Thymus (tissue), 14 donors: ENCODE results near the gene METTL1. TPM values are rescaled to one million over a fixed set of nuclear protein-coding genes. Genes with fewer than 3 reads are reported as not detected.
"Not testable (repeated sequence)": the region's sequence is repeated elsewhere in the genome, so short reads cannot be mapped to it uniquely, and the experiment has no call there.

Source experiments
- DNase-seq, 9 donors: peaks; one replicate each; pipeline ENCODE4 v3.0.0-alpha.2; 2013; ENCODE audit warnings: low spot score in 9 of 9, low read depth in 6 of 9, missing footprints in 1 of 9
- H3K27ac ChIP-seq, 2 donors: one replicate each; pipeline ENCODE4 v1.5.1; 2013; ENCODE audit warnings: control low read depth in 1 of 2, low read depth in 1 of 2, low read length in 1 of 2, mild to moderate bottlenecking in 1 of 2, moderate library complexity in 1 of 2
- H3K27me3 ChIP-seq, 2 donors: one replicate each; pipeline ENCODE4 v1.5.1; 2013; ENCODE audit warnings: low read length in 1 of 2; ENCODE audit not compliant: control insufficient read depth in 2 of 2, insufficient read depth in 1 of 2
- H3K36me3 ChIP-seq, 2 donors: one replicate each; pipeline ENCODE4 v1.5.1; 2013; ENCODE audit warnings: low read length in 1 of 2, mild to moderate bottlenecking in 1 of 2, moderate library complexity in 1 of 2; ENCODE audit not compliant: control insufficient read depth in 2 of 2, insufficient read depth in 2 of 2
- H3K4me1 ChIP-seq, 2 donors: one replicate each; pipeline ENCODE4 v1.5.1; 2013; ENCODE audit warnings: low read length in 2 of 2; ENCODE audit not compliant: control insufficient read depth in 2 of 2, insufficient read depth in 2 of 2
- H3K4me3 ChIP-seq, 2 donors: one replicate each; pipeline ENCODE4 v1.5.1; 2013; ENCODE audit warnings: low read length in 2 of 2, control low read depth in 1 of 2, mild to moderate bottlenecking in 1 of 2
- H3K9me3 ChIP-seq, 2 donors: one replicate each; pipeline ENCODE4 v1.5.1; 2013; ENCODE audit warnings: low read length in 1 of 2, mild to moderate bottlenecking in 1 of 2; ENCODE audit not compliant: control insufficient read depth in 2 of 2, insufficient read depth in 1 of 2
- WGBS: extraction: QIAGEN DNeasy Blood & Tissue Kit; methylation state at CpG from one replicate; pipeline ENCODE4 v1.1.7; 2013; 5-methylcytosine and 5-hydroxymethylcytosine counted together
- long read RNA-seq, 10 donors: transcript quantifications; one replicate each; lab custom pipeline, GENCODE V29; 2026
- polyA plus RNA-seq: library from polyadenylated mRNA; stranded (reverse); fragments of 200-250 nt; gene quantifications from one replicate; pipeline ENCODE4 v1.2.3, GENCODE V29; 2013
- total RNA-seq: library from RNA; stranded (reverse); fragments of 120-200 nt; gene quantifications from one replicate; pipeline ENCODE4 v1.2.4, GENCODE V29; 2013
- donor health status: healthy.

Gene METTL1
- total RNA-seq (10.6 TPM), polyA plus RNA-seq (12.9 TPM)
- long read RNA-seq, donor 1 = 0 reads
- long read RNA-seq, donor 2 = 0 reads
- long read RNA-seq, donor 3, partial matches to known transcripts = 0 of 5 reads
- long read RNA-seq, donor 3, other reads (novel, unspliced or antisense) = 0 of 5 reads
- long read RNA-seq, donor 4, partial matches to known transcripts = 0 of 18 reads
- long read RNA-seq, donor 4, other reads (novel, unspliced or antisense) = 13 of 18 reads
- long read RNA-seq, donor 5, transcript METTL1-202 (6 exons, 2,066 nt) = major isoform, 9 of 10 reads
- long read RNA-seq, donor 5, partial matches to known transcripts = 0 of 10 reads
- long read RNA-seq, donor 5, other reads (novel, unspliced or antisense) = 0 of 10 reads
- long read RNA-seq, donor 6, partial matches to known transcripts = 27 of 29 reads
- long read RNA-seq, donor 6, other reads (novel, unspliced or antisense) = 0 of 29 reads
- long read RNA-seq, donor 7, partial matches to known transcripts = 0 of 3 reads
- long read RNA-seq, donor 7, other reads (novel, unspliced or antisense) = 0 of 3 reads
- long read RNA-seq, donor 8, partial matches to known transcripts = 0 of 8 reads
- long read RNA-seq, donor 8, other reads (novel, unspliced or antisense) = 6 of 8 reads
- long read RNA-seq, donor 9, partial matches to known transcripts = 0 of 4 reads
- long read RNA-seq, donor 9, other reads (novel, unspliced or antisense) = 0 of 4 reads
- long read RNA-seq, donor 10, partial matches to known transcripts = 0 of 2 reads
- long read RNA-seq, donor 10, other reads (novel, unspliced or antisense) = 0 of 2 reads

GRCh38 chr12:57771873-57772428, at the start of gene METTL1:
Gene METTL1, minus strand, starts transcription at chr12:57772105. Its CDS starts 22 bp downstream, at chr12:57772083.
- Histone ChIP-seq H3K36me3 (peaks cover 0 to 4% of the 10 kb centered on the region in 2 donors), H3K9me3 (peaks cover 0 to 4% of the 10 kb centered on the region in 2 donors), H3K27me3 (peaks cover 14 to 33% of the 10 kb centered on the region in 2 donors), H3K4me1 (peaks cover 6 to 29% of the 10 kb centered on the region in 2 donors), H3K27ac (peak within 1 kb of the TSS; percentile 70 to 75), H3K4me3 (peak within 1 kb of the TSS; percentile 67 to 78)
- peak; percentile 73 to 93 (median 83) for DNase-seq
- under 1% methylated on average over 28 of the region's 28 CpGs for WGBS

DNA sequence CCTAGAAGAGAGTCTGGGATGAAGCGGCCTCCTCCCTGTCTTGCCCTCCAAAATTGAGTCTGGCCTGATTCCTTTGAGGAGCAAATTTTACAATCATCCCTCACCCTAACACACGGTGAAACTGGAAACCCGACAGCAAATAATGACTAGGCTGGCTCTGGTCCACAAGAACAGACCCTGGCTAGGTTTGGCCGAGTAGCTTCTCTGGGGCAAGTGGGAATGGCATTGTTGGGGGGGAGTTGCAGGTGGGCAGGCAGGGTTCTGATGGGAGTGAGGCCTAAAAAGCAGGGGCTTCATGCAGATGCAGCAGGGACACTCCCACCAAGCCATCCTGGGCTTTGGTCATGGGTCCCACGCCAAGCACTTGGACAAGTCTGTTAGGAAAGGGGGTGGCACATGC, 49.1 kb upstream of the METTL1 start:
- peaks cover 62 to 76% of the 10 kb centered on the region in 2 donors for H3K36me3 ChIP-seq
- not testable (repeated sequence) for H3K9me3 ChIP-seq, H3K27ac ChIP-seq, H3K4me3 ChIP-seq, H3K4me1 ChIP-seq, H3K27me3 ChIP-seq, DNase-seq
- 96% methylated on average over 5 of the region's 5 CpGs for WGBS

DNA sequence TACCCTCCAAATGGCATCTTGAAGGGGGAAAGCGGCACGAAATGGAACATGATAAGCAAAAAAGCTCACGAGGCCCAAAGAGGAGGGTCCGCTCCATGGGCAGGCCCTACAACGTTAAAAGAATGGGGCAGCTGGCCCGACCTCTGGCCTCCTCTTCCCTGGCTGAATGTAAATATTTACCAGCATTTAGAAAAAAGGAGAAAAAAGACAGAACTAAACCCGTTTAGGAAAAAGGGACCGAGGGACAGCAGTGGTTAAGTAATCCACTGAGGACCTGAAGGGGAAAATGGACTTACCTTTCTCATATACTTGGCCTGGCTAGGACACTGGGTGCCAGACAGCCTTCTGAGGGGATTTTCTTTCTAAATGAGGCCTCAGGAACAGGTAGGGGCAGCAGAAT, 48.2 kb upstream of the METTL1 start:
- 96% methylated on average over 8 of the region's 8 CpGs for whole genome bisulfite sequencing
- not testable (repeated sequence) for H3K9me3 ChIP-seq, H3K27ac ChIP-seq, DNase-seq, H3K4me3 ChIP-seq, H3K27me3 ChIP-seq
- peaks cover 53 to 71% of the 10 kb centered on the region in 2 donors for H3K36me3 ChIP-seq
- H3K4me1 ChIP-seq = peaks cover 4 to 11% of the 10 kb centered on the region in 2 donors

- Histone ChIP-seq H3K27ac (peak overlapping the region in 1 of 2 donors; percentile 34), H3K4me1 (peaks cover 4 to 11% of the 10 kb centered on the region in 2 donors), H3K36me3 (peaks cover 31 to 49% of the 10 kb centered on the region in 2 donors)
- not testable (repeated sequence) for DNase-seq, H3K4me3 ChIP-seq, H3K27me3 ChIP-seq, H3K9me3 ChIP-seq
- 98% methylated on average over 3 of the region's 3 CpGs for WGBS
These were observed 46.1 kb upstream of the METTL1 start for GRCh38 chr12:57817990-57818331.

GRCh38 chr12:57817261-57817989, 45.5 kb upstream of the METTL1 start:
- Histone ChIP-seq H3K36me3 (peaks cover 26 to 44% of the 10 kb centered on the region in 2 donors), H3K27me3 (no peaks in the 10 kb centered on the region), H3K27ac (peak overlapping the region; percentile 34 to 60), H3K9me3 (no peaks in the 10 kb centered on the region), H3K4me1 (peaks cover 4 to 11% of the 10 kb centered on the region in 2 donors), H3K4me3 (no peak overlapping the region)
- no peak for DNase-seq
- WGBS = 95% methylated on average over 8 of the region's 8 CpGs

- no peak overlapping the region for H3K4me3 ChIP-seq
- no peak for DNase-seq
- H3K27ac ChIP-seq = no peak overlapping the region
- no peaks in the 10 kb centered on the region for H3K27me3 ChIP-seq
- 81% methylated on average over 5 of the region's 5 CpGs for WGBS
- H3K9me3 ChIP-seq = no peaks in the 10 kb centered on the region
- peaks cover 20 to 38% of the 10 kb centered on the region in 2 donors for H3K36me3 ChIP-seq
- peaks cover 4 to 11% of the 10 kb centered on the region in 2 donors for H3K4me1 ChIP-seq
These were observed 44.9 kb upstream of the METTL1 start for GRCh38 chr12:57816855-57817151.

GRCh38 chr12:57816001-57816854, 44.3 kb upstream of the METTL1 start:
- 91% methylated on average over 3 of the region's 3 CpGs for WGBS
- Histone ChIP-seq H3K27me3 (no peaks in the 10 kb centered on the region), H3K4me1 (peaks cover 4 to 11% of the 10 kb centered on the region in 2 donors), H3K36me3 (peaks cover 14 to 32% of the 10 kb centered on the region in 2 donors), H3K27ac (no peak overlapping the region), H3K4me3 (no peak overlapping the region), H3K9me3 (no peaks in the 10 kb centered on the region)
- DNase-seq = no peak
